ENCODE data around the gene CREB3L1.

CREB3L1 gene

DNA sequence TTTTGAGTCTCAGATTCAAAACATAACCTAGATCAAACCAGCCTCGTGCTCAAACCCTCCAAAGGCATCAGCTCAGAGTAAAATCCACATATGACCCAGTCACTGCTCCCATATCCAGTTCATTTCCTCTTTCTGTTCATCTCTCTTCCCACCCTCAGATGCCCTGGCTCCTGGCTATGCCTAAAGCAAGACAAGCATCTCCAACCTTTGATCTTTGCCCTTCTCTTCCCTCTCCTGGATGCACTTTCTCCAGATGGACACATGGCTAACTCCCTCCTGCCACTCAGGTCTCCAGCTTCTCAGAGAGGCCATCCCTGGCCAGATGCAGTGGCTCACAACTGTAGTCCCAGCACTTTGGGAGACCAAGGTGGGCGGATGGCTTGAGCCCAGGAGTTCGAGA is 14.3 kb upstream of the CREB3L1 start:
- no peak overlapping the region for H3K4me3 ChIP-seq (ENCODE audit: insufficient read depth, low read length, poor library complexity, severe bottlenecking)
- no peak overlapping the region for H2AFZ ChIP-seq (ENCODE audit: low read depth, low read length, severe bottlenecking)
- no peak overlapping the region for H3K27ac ChIP-seq (ENCODE audit: low read depth, low read length)
- no peak overlapping the region for H3K9ac ChIP-seq (ENCODE audit: low read length)
- no peaks in the 10 kb centered on the region for H3K27me3 ChIP-seq (ENCODE audit: low read length)
- no peaks in the 10 kb centered on the region for H3K79me2 ChIP-seq (ENCODE audit: insufficient read depth, low read length)
- H3K4me2 ChIP-seq (ENCODE audit: low read depth, low read length, poor library complexity, severe bottlenecking): no peak overlapping the region
- H3F3A ChIP-seq (ENCODE audit: insufficient read depth): no peaks in the 10 kb centered on the region
- H3K9me3 ChIP-seq (ENCODE audit: insufficient read depth, low read length): no peaks in the 10 kb centered on the region
- no peak for TF ChIP-seq EZH2phosphoT487 (conservative IDR thresholded peaks at IDR 0.05; ENCODE audit: low read length)
- TF ChIP-seq, protein P1, sequence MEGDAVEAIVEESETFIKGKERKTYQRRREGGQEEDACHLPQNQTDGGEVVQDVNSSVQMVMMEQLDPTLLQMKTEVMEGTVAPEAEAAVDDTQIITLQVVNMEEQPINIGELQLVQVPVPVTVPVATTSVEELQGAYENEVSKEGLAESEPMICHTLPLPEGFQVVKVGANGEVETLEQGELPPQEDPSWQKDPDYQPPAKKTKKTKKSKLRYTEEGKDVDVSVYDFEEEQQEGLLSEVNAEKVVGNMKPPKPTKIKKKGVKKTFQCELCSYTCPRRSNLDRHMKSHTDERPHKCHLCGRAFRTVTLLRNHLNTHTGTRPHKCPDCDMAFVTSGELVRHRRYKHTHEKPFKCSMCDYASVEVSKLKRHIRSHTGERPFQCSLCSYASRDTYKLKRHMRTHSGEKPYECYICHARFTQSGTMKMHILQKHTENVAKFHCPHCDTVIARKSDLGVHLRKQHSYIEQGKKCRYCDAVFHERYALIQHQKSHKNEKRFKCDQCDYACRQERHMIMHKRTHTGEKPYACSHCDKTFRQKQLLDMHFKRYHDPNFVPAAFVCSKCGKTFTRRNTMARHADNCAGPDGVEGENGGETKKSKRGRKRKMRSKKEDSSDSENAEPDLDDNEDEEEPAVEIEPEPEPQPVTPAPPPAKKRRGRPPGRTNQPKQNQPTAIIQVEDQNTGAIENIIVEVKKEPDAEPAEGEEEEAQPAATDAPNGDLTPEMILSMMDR (IDR thresholded peaks at IDR 0.05; ENCODE audit: insufficient read depth, low read length, poor library complexity, severe bottlenecking): no peak
- H3K36me3 ChIP-seq (ENCODE audit: low read length): no peaks in the 10 kb centered on the region
- no peaks in the 10 kb centered on the region for H4K20me1 ChIP-seq (ENCODE audit: low read depth, low read length)
- H3K9me2 ChIP-seq (replicated peaks; ENCODE audit: insufficient read depth, low read length): no peaks in the 10 kb centered on the region

GRCh38 chr11:46264030-46264429 is 13.4 kb upstream of the CREB3L1 start:
- H3K9me3 ChIP-seq (ENCODE audit: insufficient read depth, low read length): no peaks in the 10 kb centered on the region
- no peaks in the 10 kb centered on the region for H3K9me2 ChIP-seq (replicated peaks; ENCODE audit: insufficient read depth, low read length)
- no peak overlapping the region for H3K27ac ChIP-seq (ENCODE audit: low read depth, low read length)
- no peaks in the 10 kb centered on the region for H3K79me2 ChIP-seq (ENCODE audit: insufficient read depth, low read length)
- H3K4me2 ChIP-seq (ENCODE audit: low read depth, low read length, poor library complexity, severe bottlenecking): no peak overlapping the region
- no peak overlapping the region for H3K9ac ChIP-seq (ENCODE audit: low read length)
- H3F3A ChIP-seq (ENCODE audit: insufficient read depth): no peaks in the 10 kb centered on the region
- H3K36me3 ChIP-seq (ENCODE audit: low read length): no peaks in the 10 kb centered on the region
- no peaks in the 10 kb centered on the region for H4K20me1 ChIP-seq (ENCODE audit: low read depth, low read length)
- H2AFZ ChIP-seq (ENCODE audit: low read depth, low read length, severe bottlenecking): no peak overlapping the region
- TF ChIP-seq EZH2phosphoT487 (conservative IDR thresholded peaks at IDR 0.05; ENCODE audit: low read length): no peak
- TF ChIP-seq, protein P1 (IDR thresholded peaks at IDR 0.05; ENCODE audit: insufficient read depth, low read length, poor library complexity, severe bottlenecking): no peak
- H3K4me3 ChIP-seq (ENCODE audit: insufficient read depth, low read length, poor library complexity, severe bottlenecking): no peak overlapping the region
- H3K27me3 ChIP-seq (ENCODE audit: low read length): no peaks in the 10 kb centered on the region

DNA sequence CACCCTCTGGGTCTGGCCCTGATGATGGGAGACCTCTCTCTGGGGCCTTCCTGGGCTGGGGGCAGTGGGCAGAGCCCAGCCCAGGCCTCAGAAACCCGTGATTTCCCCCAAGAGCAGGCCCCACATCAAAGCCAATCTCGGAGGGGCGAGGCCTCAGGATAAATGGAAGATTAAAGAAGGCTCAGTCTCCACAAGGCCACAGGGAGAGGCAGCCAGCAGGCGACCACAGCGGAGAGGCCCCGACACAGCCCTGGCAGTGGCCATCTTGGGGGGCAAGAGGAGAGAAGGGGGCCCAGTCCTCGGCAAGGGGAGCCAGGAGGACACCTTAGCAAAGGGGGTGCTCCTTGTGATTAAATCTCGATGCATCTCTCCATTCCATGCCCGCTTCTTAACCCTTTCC is 12.5 kb upstream of the CREB3L1 start:
- Histone ChIP-seq H3F3A (ENCODE audit: insufficient read depth) (no peaks in the 10 kb centered on the region), H2AFZ (ENCODE audit: low read depth, low read length, severe bottlenecking) (no peak overlapping the region), H3K9me2 (replicated peaks; ENCODE audit: insufficient read depth, low read length) (no peaks in the 10 kb centered on the region), H3K4me3 (ENCODE audit: insufficient read depth, low read length, poor library complexity, severe bottlenecking) (no peak overlapping the region), H3K79me2 (ENCODE audit: insufficient read depth, low read length) (no peaks in the 10 kb centered on the region), H3K27me3 (ENCODE audit: low read length) (no peaks in the 10 kb centered on the region), H3K9me3 (ENCODE audit: insufficient read depth, low read length) (no peaks in the 10 kb centered on the region), H3K36me3 (ENCODE audit: low read length) (no peaks in the 10 kb centered on the region), H3K9ac (ENCODE audit: low read length) (no peak overlapping the region), H3K4me2 (ENCODE audit: low read depth, low read length, poor library complexity, severe bottlenecking) (no peak overlapping the region), H3K27ac (ENCODE audit: low read depth, low read length) (no peak overlapping the region), H4K20me1 (ENCODE audit: low read depth, low read length) (no peaks in the 10 kb centered on the region)
- no peak for TF ChIP-seq EZH2phosphoT487 (conservative IDR thresholded peaks at IDR 0.05; ENCODE audit: low read length)
- TF ChIP-seq, protein P1 (IDR thresholded peaks at IDR 0.05; ENCODE audit: insufficient read depth, low read length, poor library complexity, severe bottlenecking): no peak
